ENCODE measurements around the gene CLMN.

The CLMN gene

GRCh38 chr14:95301527-95302187 is 18.1 kb downstream of the CLMN start:
- DNase-seq, result no peak

DNA sequence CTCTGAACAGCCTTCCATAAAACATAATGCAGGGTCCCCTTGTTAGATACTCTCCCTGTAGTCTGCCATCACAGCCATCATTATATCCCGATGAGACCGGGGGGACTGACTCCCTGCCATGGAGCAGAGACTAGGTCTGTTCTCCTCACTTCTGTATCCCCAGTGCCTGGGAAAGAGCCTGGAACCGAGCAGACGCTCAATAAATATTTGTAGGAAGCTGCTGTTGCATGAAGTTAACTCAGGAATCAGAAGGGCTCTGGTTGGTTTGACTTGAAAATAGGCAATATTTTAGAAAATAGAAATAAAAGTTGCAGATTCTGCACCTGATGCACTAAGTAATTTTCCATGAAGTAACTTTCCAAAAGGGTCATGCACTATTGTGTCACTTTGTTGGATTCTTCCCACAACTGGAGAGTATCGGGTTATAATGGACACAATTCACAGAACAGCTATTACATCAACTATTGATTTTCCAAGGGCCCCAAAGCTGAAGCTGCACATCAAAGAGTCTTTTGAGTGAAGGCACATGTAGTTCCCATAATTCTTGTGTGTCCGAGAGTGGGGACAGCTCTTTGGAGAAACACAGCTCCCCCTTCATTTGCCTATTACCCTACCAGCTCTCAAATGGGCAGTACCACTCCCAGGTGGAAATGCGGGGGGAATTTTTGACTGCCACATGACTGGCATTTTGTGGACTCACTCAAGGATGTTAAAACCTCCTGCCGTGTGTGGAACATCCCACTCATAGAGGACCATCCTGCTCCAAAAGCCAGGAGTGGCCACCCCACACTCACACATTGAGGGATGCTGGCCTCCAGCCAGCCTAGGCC is 18.8 kb downstream of the CLMN start:
- DNase-seq, result no peak

GRCh38 chr14:95300002-95300696 is 19.6 kb downstream of the CLMN start:
- DNase-seq, result no peak

DNA sequence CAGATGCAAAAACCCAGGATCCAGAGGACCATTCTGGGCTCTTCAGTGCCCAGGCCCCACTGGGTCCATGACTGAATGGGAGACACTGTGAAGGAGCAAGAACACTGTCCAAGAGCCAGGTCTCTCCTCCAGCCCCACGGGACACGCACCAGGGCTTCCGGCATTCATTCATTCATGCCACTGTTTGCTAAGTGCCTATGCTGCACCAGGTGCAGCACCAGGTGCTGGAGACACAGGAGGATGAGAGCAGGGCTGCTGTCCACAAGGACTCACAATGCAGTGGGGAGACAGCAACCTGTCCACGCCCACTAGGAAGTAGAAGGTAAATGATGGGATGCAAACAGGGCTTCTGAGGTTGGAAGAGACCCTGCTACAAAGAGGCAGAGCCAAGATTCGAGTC is 20.4 kb downstream of the CLMN start:
- DNase-seq, result no peak

DNA sequence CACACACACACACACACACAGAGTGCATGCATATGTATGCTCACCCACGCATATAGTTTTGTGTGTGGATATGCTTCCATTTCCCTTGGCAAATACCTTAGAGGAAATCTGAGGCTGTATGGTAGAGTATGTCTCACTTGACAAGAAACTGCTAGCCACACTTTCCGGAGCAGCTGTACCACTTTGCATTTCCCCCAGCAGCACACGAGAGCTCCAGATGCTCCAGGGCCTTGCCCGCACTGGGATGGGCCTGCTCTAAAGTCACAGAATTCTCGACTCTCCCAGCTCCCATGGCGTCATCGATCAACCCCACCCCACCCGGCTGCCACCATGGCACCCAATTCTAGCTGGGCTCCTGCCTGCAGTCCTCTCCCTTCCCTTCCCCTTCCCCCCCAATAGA is 21.9 kb downstream of the CLMN start:
- DNase-seq, result no peak

GRCh38 chr14:95296966-95297365 is 22.7 kb downstream of the CLMN start:
- no peak for DNase-seq

- no peak for DNase-seq
Observed at GRCh38 chr14:95295600-95296376, 23.9 kb downstream of the CLMN start.

- no peak for DNase-seq
Observed at GRCh38 chr14:95294834-95295599, 24.7 kb downstream of the CLMN start.

GRCh38 chr14:95294320-95294719 is 25.4 kb downstream of the CLMN start:
- no peak for DNase-seq

GRCh38 chr14:95293449-95293848 is 26.3 kb downstream of the CLMN start:
- DNase-seq, result no peak

- DNase-seq, result no peak
Observed at GRCh38 chr14:95292660-95293425, 26.9 kb downstream of the CLMN start.

DNA sequence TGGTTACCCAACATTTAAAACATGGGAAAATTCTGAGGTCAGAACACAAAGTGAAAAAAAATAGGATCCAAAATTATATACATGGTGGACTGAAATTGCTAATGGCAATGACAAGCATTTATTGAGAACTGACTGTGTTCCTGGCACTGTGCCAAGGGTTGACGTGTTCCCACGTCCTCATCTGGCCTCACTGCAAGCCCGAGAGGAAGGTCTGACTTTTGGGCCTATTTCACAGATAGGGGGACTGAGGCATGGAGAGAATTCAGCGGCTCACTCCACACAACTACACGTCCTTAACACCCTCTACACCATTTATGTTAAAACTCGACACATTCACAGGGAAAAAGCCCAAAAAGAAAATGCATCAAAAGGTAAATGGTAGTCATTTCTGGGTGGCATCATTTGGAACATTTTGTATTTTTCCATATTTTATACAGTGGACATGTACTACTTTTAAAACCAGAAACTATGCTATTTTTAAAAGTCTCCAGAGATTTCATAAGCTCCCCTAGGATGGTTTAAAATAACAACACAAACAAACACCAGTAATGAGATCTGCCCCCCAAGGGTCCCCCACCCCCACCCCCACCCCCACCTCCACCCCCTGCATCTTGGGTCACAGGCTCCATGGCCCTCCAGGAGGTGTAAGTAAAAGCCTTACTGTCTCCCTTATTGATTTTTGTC is 27.7 kb downstream of the CLMN start:
- no peak for DNase-seq

GRCh38 chr14:95290871-95291431 is 28.8 kb downstream of the CLMN start:
- DNase-seq, result no peak

GRCh38 chr14:95290021-95290420 is 29.7 kb downstream of the CLMN start:
- no peak for DNase-seq

DNA sequence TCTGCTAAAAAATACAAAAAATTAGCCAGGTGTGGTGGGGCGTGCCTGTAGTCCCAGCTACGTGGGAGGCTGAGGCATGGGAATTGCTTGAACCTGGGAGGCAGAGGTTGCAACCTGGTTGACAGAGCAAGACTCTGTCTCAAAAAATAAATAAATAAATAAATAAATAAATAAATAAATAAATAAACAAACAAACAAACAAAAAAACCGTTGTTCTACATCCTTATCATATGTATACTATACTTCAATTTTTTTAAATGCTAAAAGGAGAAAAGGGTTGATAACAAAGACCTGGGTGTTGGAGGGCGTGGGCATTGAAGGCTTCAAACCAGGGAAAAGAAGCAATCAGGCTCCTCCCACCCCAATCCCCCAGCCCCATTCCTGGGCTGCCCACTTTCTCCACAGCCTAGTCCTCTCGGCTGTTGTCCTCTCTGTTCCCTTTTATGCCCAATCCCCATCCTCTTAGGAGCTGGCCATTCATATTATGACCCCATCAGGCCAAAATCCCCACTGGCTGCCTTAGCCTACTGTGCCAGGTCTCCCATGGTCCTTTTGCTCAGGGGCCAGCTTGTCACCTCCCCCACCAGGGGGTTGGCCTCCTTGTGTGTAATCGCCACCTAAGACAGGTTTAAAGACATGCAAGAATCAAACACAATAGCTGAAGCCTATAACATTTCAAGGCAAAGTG is 30.2 kb downstream of the CLMN start:
- DNase-seq, result no peak

- no peak for DNase-seq
Observed at GRCh38 chr14:95288672-95289322, 30.9 kb downstream of the CLMN start.

GRCh38 chr14:95287176-95287754 is 32.4 kb downstream of the CLMN start:
- DNase-seq, result no peak

- no peak for DNase-seq
Observed at GRCh38 chr14:95286645-95287044, 33.1 kb downstream of the CLMN start.

DNA sequence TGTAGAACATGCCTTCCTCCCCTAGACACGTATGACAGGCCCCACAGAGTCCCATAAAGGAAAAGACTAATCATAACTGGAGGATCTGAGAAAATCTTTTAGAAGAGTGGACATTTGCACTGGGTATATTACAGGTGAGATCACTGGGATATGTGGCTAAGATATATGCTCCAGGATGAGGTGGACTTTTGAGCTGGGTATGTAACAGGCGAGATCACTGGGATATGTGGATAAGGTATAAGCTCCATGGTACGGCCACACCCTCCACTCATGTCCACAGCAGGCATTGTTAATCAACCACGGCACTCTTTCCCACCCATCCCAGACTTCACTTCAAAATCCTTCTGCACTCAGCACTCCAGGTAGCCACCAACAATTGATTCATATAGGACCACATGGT is 34.1 kb downstream of the CLMN start:
- DNase-seq, result no peak
